Activated CD8-positive, alpha-beta memory T cell treated with anti-CD3 and anti-CD28 coated beads, Interleukin-2, amount 50 U/mL, for 1 hour (primary cell): ENCODE data around the gene NRL.

Experiments used
- DNase-seq: peaks from one replicate; pipeline ENCODE4 v3.0.0-alpha.2; 2020; ENCODE audit errors: extremely low read depth

NRL gene

DNA sequence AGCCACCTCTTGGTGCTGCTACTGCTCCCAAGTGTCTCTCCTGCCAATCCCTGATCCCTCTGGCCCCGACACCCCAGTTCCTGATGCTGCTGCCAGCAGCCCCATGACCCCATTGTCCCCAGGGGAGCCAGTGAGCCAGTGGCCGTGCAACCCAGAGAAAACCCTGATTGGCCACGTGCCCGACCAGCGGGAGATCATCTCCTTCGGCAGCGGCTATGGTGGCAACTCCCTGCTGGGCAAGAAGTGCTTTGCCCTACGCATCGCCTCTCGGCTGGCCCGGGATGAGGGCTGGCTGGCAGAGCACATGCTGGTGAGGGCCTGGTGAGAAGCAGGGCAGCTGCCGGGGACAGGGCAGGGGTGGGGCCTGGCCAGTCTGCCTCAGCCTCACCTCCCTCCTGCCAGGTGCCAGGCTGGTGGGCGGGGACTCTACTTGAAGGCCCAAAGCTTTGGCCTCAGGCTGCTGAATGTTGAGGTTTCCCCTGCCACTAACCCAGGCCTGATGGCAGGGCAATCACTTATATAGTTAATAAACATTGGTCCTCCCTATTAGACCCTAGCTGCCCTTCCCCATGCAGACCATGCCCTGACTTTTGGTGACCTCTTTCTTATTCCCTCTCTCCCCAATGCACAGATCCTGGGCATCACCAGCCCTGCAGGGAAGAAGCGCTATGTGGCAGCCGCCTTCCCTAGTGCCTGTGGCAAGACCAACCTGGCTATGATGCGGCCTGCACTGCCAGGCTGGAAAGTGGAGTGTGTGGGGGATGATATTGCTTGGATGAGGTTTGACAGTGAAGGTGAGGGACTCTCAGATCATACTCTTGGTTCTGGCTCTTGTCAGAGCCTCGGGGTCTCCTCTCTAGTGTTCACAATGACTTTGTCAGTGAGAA is 15.6 kb downstream of the NRL start:
- DNase-seq = no peak

DNA sequence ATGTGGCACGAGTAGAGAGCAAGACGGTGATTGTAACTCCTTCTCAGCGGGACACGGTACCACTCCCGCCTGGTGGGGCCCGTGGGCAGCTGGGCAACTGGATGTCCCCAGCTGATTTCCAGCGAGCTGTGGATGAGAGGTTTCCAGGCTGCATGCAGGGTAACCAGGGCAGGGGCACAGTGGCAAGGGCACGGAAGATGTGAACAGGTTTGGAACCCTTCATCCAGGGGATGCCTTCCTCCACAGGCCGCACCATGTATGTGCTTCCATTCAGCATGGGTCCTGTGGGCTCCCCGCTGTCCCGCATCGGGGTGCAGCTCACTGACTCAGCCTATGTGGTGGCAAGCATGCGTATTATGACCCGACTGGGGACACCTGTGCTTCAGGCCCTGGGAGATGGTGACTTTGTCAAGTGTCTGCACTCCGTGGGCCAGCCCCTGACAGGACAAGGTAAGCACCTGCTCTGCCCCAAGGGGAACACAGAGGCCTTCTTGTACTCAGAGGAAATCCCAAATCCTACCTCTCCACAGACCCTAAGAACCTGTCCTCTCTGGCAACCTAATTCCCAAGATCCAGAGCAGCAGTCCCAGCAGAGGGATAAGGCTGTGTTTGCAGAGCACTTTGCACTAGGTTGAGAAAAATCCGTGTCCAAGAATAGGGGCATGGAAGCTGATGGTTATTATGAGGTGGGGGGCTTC is 16.4 kb downstream of the NRL start:
- no peak for DNase-seq

GRCh38 chr14:24096545-24097181 is 18.1 kb downstream of the NRL start:
- no peak for DNase-seq

DNA sequence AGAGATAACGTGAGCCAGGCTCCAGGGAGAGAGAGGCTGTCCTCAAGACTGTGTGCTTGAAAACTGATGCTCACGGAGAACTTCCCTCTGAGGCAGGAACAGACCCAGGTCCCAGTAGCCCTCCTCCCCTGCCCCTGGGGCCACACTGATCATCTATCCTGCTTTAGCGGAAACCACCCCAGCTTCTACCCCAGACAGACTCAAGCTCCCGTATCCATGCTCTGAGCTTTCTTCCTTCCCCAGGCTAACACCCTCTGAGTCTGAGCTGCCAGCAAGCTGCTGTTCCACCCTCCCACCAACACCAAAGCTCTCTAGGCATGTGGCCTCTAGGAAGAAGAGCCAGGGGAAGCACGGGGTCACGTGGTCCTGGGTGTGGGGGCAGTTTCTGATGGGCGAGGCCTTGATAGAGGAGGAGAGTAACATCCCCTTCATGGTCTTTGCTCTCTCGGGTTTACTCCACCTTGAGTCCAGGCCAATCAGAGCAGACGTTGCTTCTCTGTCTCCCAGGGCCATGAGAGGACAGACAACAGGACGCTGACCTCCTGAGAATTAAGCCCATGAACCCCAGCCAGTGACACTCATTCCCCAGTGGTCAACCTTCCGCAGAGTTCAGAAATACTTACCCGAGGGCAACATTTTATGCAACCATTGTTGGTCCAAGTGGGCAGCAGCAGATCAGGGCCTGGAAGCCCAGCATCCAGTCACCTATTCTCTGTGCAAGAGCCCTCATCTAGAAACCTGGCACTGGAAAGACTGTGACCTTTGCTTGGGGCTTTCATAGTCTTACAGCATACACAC is 19.3 kb downstream of the NRL start:
- DNase-seq = no peak

DNA sequence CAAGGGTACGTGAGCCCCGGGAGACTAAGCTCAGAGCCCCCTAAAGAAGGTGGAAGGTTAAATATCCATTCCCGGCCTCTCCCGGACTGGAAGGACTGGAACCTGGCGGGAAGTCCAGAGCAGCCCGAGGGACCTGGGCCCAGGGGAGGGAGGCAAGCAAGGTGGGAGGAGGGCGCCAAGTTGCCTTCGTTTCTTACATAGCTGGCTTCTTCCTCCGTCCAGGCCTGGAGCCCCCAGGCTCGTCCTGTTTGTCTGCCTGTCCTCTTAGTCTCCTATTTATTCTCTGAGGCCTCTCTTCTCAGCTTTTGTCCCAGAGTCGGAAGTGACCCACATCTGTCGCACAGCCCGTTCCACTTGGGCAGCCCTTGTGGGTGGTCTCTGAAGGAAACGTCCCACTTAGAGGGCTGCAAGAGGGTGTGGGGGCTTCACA is 19.9 kb downstream of the NRL start:
- DNase-seq = no peak

- no peak for DNase-seq
Observed at GRCh38 chr14:24093901-24094840, 20.6 kb downstream of the NRL start, which contains the start of gene PCK2. TSS of gene PCK2 (plus strand) at chr14:24094311. CDS start at chr14:24094406, 95 bp downstream.

DNA sequence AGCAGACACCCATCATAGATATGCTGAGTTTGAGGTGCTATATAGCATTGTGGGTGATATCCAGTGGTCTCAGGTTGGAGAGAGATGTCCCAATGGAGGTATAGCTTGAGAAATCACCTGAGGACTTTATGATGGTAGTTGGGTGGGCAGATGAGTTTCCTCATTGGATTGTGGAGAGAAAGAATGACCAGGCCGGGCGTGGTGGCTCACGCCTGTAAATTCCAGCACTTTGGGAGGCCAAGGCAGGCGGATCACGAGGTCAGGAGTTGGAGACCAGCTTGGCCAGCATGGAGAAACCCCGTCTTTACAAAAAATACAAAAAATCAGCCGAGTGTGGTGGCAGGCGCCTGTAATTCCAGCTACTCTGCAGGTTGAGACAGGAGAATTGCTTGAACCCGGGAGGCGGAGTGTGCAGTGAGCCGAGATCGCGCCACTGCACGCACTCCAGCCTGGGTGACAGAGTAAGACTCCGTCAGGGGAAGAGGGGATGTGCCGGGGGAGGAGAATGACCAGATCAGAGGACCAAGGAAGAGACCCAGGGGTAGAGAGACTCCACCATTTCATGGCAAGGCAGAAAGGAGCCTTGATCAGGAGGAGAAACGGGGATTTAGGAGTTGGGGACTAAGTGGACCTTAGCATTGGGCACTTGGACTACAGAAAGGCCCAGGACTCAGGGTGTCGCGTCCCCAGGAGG is 21.4 kb downstream of the NRL start:
- no peak for DNase-seq

- DNase-seq = no peak
Observed at GRCh38 chr14:24092505-24093206, 22.1 kb downstream of the NRL start.

DNA sequence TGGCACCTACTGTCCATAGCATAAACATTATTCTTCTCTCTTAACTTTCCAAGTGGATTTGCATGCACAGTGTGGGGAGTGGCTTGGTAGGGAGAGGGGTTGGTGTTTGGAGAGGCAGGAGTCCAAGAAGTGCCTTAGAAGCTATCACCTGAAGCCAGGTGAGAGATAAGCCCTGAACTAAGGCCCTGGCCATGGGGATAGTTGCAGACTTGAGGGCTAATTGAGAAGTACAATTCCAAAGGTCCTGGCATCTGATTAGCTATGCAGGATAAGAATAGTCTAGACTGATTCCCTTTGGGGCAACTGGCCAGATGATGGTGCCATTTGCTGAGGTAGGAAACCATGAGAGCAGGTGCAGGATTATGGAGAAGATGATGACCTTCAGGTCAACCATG is 22.6 kb downstream of the NRL start:
- DNase-seq = no peak

- no peak for DNase-seq
Observed at GRCh38 chr14:24089890-24090289, 24.9 kb downstream of the NRL start.

- DNase-seq = no peak
Observed at GRCh38 chr14:24088095-24088494, 26.7 kb downstream of the NRL start.

- no peak for DNase-seq
Observed at GRCh38 chr14:24087004-24087403, 27.7 kb downstream of the NRL start.

- no peak for DNase-seq
Observed at GRCh38 chr14:24086193-24086955, 28.4 kb downstream of the NRL start.

GRCh38 chr14:24085215-24085614 is 29.5 kb downstream of the NRL start:
- DNase-seq = no peak

DNA sequence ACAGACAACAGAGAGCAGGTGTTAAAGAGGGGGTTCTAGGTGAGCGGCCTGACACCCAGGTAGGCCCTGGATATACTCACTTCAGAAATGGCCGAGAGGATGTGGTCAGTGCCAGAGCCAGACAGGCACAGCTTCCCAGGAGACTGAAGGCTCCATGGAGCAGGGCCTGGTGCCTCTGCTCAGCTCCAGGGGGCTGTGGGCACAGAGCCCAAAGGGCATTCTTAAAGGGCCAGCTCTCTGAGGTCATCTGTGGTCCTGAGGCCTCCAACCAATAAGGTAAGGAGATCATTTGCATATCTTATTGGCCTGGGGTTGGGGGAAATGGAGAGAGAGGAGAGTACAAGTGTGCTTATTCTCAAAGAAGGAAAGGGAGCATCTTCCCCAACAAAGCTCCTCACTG is 30.3 kb downstream of the NRL start:
- DNase-seq = no peak

- no peak for DNase-seq
Observed at GRCh38 chr14:24083462-24083861, 31.3 kb downstream of the NRL start.

DNA sequence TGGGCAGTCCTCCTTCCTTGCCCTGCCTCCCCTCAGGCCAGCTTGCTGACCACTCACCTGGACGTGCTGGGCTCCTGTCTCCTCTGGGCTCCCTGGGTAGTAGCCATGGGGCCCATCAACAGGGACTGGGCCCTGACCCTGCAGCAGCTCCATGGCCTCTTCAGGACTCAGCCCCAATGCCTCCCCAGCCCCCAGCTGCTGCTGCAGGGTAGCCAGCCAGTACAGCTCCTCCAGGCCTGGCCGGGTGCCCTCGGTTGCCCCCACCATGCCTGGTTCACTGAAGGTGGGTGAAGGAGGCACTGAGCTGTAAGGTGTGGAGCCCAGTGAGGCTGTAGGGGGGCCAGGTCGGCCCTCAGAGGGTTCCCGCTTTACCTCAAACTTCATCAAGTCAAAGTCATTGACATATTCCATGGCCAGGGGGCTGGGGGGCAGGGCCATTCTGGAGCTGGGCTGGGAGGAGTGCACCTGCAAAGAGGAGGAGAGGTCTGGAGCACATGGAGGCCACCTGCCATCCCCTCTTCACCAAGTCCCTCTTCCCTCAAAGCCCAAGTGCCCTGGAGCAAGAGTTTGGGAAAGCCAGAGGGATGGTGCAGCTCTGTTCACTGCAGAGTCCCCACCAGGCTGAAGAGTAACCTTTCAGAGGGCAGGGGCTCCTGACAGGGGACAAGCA is 32.2 kb downstream of the NRL start:
- no peak for DNase-seq

DNA sequence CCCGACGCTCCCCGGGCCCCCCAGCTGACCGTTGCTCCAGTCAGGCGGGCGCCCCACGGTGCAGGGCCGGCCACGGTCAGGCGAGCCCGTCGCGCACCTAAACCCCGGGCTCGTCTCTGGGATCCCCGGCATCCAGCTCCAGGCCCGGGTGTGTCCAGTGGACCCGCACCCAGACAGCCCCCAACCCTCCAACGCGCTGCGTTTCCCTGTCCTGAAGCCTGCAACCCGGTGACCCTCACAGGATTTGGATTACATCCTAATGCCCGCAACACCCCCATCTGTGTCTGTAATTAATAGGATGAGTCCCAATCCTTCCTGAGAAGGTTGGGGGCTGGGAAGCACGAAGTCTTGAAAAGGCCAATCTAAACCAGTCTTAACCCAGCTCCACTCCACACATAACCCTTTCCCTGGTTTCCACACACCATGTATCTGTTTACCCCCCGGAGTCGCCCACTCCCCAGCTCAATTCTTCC is 33.0 kb downstream of the NRL start:
- DNase-seq = no peak
